ENCODE results near the gene ADGRL2. TPM values are rescaled to one million over a fixed set of nuclear protein-coding genes. Genes with fewer than 3 reads are reported as not detected.

ADGRL2 gene
- polyA plus RNA-seq, 5 donors, result 177 to 306 (median 263) TPM

- no peak for DNase-seq
Observed at GRCh38 chr1:81899214-81899821, 98.6 kb downstream of the ADGRL2 start.

DNA sequence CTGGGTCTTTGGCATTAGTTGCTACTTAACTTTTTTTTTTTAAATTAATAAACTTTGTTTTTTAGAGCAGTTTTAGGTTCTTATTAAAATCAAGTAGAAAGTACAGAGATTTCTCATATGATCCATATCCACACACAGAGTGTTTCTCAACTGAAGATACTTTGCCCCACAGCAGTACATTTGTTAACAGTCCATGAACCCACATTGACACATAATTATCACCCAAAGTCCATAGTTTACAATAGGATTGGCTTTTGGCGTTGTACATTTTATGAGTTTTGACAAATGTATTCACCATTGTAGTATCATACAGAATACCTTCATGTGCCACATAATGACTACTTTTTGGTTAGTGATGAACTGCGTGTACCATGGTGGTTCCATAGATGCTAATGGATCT, 106.8 kb downstream of the ADGRL2 start:
- DNase-seq, result no peak

DNA sequence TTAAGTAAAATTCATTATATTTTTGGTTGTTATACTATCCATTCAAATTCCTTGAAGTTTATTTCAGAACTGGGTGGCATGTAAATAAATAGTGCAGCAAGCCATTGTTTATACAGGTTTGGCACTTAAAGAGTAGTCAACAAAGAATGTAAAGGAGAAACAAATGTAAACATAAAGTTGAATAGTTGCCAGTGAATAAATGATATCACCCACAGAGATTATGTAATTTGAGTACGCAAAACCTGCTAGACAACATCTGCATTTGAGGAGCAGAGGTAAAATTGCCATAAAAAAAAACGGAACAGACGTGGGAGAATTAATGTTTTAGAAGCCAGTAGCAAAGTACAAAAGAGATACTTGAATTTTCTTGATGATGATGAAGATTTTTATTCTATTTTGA, 111.6 kb downstream of the ADGRL2 start:
- peak in 1 of 2 donors; percentile 12 for DNase-seq

GRCh38 chr1:81915937-81916336, 115.2 kb downstream of the ADGRL2 start:
- no peak for DNase-seq

DNA sequence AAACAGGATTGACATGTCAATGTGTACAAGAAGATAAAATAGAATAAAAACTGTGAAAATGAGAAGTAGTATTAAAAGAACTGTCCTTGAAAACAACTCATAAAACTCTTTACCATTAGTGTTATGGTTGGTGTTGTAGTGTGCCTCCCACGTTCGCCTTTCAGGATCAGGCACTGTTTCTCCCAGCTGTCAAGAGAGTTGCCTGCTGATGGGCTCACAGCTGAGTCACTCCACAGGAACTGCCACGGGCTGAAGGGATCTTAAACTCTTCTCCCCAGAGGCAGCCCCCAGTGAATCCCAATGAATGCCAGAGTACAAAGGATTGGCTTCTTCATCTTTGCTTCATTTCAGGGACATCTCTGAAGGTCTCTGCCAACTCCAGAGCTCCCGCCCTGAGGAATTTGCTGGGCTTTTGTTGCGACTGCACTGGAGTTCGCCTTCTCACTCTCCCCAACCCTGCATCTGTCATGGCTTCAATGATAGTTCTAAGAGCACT, 119.6 kb downstream of the ADGRL2 start:
- no peak for DNase-seq

DNA sequence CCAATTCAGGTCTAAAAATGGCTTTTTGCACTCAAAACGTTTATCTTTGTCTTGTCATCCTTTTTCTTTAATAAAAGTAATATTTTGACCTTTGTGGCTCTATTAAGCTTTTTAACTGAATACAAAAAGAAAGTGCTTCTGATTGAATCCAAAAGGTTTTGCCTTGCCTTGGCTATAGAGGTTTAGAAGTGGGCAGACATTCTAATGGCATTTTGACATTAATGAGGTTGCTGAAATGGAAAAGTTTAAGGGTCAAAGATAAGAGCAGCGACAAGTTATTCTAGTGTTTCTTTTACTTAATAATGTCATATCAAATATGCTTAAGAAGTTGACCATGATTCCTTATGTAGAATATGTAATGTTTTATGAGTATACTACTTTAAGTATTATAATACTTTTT, 120.2 kb downstream of the ADGRL2 start:
- peak in 1 of 2 donors; percentile 38 for DNase-seq

DNA sequence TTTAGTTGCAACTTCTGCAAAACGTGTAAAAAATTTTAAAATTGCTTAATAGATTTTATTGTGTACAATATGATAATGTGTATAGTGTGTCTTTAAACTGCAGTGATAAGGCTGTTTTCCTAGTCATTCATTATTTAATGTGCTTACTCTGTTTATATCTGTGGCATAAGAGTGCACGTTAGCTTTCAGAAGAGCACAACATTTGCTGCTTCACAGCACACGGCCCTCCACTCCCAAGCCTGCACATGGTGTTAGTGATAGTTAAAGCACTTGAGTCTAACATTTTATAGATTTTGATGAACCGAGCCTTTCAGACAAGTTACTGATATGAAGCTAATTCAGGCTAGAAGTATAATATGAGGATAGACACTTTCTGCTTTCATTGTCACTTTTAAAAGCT, 120.6 kb downstream of the ADGRL2 start:
- DNase-seq, result no peak

DNA sequence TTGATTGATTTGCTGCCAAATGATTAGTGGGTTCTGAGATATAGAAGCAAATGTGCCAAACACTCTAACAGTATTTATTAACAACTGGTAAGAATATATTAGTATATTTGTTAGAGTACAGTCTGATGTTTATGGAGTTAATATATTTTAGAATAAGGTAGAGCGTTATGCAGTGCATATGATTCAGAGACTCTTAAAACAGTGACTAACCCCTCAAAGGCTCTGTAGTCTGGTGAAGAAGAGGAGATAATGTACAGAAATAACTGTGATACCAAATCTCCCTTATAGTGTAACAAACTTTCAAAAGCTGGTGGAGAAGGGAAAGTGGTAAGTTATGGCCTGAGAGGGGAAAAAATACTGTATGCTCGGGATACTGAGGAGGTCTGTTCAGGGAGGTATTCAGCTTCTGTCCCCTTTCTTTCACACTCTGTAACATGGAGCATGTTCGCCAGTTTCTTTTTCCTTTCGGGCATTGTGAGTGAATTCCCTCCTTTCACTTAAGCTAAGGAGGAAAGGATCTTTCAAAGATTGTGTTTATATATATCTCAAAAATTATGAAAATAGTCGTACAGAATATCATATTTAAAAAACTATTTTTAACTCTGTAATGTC, 121.2 kb downstream of the ADGRL2 start:
- no peak for DNase-seq

DNA sequence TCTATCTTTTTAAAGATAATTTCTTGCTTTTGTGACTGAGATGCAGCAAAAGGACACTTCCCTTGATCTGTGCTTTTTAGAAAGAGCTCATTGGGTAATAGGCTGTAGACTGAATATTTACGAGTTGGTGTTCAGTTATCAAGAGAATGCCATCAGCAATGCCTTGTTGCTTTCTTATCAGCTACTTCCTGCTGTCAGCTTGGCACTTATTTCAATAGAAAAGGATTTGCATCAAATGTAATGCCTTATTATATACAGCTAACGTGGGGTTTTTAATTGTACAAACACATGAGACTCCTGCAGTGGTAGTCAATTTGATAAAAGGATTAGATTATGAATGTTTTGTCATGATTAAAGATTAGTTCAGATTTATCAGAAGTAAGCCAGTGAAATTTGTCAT, 122.2 kb downstream of the ADGRL2 start:
- DNase-seq, result no peak

- DNase-seq, result no peak
Observed at GRCh38 chr1:81929106-81929505, 128.4 kb downstream of the ADGRL2 start.

- no peak for DNase-seq
Observed at GRCh38 chr1:81936853-81937252, 136.1 kb downstream of the ADGRL2 start.

DNA sequence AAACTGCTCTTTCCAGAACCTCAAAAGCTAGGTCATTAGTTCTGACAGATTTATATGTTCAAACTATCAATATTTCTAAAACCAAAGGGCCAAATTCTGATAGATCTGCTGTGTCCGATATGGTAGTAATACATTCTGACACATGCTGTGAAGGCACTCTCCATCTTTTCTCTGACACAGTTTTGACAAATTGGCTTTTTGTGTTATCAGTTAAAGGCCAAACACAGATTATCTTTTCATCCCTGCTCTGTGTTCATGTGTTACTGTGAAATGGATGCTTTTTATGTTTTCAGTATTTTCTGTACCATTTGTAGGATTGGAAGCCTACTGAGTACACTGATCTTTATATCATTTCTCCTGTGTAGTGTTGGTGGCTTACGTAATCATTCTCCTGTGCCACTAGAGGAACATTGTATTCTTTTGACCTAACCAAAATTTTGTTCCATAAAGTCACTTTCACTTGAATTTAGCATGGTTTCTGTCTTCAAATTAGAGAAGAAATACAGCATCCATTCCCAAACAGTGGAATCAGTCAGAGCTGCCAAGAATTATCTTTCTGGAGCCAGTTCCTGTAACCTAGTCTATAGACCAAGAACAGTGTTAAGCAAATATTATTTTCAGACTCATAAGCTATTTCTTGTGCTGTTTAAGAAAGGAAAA, 137.2 kb downstream of the ADGRL2 start:
- no peak for DNase-seq

- no peak for DNase-seq
Observed at GRCh38 chr1:81948495-81948894, 147.8 kb downstream of the ADGRL2 start.

DNA sequence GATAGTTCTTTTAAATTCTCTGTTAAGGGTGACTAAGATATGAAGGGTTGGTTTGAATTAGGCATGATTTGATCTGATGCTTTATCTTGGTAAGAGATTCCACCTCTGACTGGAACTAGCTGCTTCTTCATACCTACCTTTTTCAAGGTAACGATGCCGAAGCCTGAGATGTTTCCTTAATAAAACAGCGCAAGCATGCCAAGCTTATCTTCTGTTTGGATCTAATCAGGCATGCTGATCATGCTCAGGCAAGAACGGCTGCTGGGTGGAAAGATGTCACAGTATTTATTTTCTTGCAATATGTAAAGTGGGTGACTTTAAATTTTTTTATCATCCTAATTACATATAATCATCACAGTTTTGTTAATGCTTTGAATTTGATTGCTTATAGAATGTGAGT, 148.7 kb downstream of the ADGRL2 start:
- DNase-seq, result no peak

- DNase-seq, result no peak
Observed at GRCh38 chr1:81950037-81950436, 149.3 kb downstream of the ADGRL2 start.

DNA sequence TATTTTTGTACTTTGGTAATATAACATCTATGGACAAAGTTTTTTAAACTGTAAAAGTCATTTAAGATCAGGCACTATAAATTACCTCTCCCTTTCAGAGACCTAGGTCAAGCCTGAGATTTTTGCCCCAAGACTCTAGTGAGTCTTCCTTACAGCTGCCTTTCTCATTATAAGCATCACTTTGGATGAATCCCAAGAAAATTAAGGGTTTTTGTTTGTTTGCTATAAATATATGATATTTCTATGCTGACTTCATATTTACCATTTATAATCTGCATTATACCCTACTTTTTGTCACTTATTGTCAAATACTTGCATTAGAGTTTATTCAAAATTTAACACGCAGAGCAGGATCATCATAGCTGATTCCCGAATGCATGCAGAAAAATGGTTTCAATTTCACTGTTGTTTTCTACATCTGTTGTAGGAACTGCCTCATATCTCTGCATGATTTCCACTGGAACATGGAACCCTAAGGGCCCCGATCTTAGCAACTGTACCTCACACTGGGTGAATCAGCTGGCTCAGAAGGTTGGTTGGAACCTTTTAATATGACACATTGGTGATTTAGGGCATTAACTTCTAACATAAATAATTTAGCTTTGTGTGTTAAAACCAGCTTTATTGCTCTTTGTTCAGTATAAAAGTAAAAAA, 150.0 kb downstream of the ADGRL2 start:
- no peak for DNase-seq

GRCh38 chr1:81954534-81955020, 153.8 kb downstream of the ADGRL2 start:
- no peak for DNase-seq

DNA sequence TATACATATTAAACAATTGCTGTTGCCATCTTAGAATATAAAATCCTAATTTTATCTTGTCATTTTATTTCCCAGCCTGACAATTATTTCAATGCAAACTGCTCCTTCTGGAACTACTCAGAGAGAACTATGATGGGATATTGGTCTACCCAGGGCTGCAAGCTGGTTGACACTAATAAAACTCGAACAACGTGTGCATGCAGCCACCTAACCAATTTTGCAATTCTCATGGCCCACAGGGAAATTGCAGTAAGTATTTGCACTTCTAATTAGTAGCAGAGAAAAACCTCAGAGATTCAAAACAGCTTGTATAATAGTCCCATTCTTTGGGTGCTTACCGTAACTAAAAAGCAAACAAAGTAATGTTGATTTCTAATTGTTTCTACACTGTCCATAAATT, 167.2 kb downstream of the ADGRL2 start:
- DNase-seq, result no peak

DNA sequence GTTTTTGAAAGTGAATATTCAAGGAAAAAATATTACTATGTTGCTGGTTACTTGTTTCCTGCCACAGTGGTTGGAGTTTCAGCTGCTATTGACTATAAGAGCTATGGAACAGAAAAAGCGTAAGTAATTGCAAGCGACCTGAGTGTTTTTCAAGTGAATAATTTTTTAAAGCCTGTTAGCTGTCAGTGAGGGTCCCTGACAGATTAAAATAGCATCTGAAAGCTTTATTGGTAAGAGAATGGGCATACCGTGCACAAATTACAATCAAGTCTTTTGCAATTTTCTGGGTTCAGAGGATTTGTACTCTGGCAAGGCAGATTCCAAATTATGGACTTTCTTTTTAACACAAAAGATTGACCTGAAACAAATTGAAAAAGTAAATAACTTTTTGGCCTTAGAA, 169.7 kb downstream of the ADGRL2 start:
- DNase-seq, result no peak

- no peak for DNase-seq
Observed at GRCh38 chr1:81974222-81974841, 173.6 kb downstream of the ADGRL2 start.

- DNase-seq, result no peak
Observed at GRCh38 chr1:81974883-81975555, 174.3 kb downstream of the ADGRL2 start.

DNA sequence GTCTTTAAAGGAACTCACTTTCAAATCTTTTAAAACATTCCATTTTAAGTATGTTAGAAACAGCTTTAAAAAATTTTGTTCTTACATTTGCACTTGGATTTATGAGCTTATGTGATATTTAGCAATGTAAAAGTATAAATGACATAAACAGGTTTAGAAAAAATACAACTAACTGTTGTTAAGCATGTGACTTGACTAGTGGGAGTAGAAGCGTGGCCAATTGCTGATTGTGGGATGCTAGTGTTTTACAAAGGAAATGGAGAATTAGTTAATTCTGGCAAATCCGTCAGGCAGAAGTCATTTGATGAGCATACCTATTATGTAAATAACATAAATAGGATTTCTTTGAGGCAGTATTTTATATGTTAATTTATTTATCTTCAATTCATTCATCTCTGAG, 175.8 kb downstream of the ADGRL2 start:
- DNase-seq, result no peak
